ENCODE results near the gene PCDHB9.

DNA sequence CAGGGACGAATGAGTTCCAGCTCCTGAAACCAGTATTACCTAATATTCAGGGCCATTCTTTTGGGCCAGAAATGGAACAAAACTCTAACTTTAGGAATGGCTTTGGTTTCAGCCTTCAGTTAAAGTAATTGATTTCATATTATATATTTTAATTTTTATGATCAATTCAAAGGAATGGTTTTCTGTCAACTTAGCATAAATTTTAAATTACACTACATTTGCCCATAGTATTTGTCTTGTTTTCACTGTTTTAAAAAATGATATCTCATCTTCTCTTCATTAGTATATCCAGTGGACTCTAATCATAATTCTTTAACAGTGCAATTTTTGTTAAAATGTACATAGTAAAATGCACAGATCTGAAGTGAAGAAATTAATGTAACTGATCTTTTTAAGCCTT is 6.6 kb upstream of the PCDHB9 start:
- TF ChIP-seq RARB (CRISPR knock-in tag; IDR thresholded peaks at IDR 0.05) (no peak), SNAI2 (CRISPR knock-in tag; IDR thresholded peaks at IDR 0.05) (no peak), ESRRG (CRISPR knock-in tag; IDR thresholded peaks at IDR 0.05) (no peak), TCF4 (CRISPR knock-in tag; IDR thresholded peaks at IDR 0.05; ENCODE audit: borderline replicate concordance) (no peak), ZNF565 (CRISPR knock-in tag; conservative IDR thresholded peaks at IDR 0.05; ENCODE audit: low read depth) (no peak), PPARA (CRISPR knock-in tag; IDR thresholded peaks at IDR 0.05; ENCODE audit: borderline replicate concordance) (no peak), ZNF8 (CRISPR knock-in tag; IDR thresholded peaks at IDR 0.05) (no peak)
- TF ChIP-seq, protein P1, sequence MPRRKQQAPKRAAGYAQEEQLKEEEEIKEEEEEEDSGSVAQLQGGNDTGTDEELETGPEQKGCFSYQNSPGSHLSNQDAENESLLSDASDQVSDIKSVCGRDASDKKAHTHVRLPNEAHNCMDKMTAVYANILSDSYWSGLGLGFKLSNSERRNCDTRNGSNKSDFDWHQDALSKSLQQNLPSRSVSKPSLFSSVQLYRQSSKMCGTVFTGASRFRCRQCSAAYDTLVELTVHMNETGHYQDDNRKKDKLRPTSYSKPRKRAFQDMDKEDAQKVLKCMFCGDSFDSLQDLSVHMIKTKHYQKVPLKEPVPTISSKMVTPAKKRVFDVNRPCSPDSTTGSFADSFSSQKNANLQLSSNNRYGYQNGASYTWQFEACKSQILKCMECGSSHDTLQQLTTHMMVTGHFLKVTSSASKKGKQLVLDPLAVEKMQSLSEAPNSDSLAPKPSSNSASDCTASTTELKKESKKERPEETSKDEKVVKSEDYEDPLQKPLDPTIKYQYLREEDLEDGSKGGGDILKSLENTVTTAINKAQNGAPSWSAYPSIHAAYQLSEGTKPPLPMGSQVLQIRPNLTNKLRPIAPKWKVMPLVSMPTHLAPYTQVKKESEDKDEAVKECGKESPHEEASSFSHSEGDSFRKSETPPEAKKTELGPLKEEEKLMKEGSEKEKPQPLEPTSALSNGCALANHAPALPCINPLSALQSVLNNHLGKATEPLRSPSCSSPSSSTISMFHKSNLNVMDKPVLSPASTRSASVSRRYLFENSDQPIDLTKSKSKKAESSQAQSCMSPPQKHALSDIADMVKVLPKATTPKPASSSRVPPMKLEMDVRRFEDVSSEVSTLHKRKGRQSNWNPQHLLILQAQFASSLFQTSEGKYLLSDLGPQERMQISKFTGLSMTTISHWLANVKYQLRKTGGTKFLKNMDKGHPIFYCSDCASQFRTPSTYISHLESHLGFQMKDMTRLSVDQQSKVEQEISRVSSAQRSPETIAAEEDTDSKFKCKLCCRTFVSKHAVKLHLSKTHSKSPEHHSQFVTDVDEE (CRISPR knock-in tag; IDR thresholded peaks at IDR 0.05): no peak
- TF ChIP-seq, protein P2, sequence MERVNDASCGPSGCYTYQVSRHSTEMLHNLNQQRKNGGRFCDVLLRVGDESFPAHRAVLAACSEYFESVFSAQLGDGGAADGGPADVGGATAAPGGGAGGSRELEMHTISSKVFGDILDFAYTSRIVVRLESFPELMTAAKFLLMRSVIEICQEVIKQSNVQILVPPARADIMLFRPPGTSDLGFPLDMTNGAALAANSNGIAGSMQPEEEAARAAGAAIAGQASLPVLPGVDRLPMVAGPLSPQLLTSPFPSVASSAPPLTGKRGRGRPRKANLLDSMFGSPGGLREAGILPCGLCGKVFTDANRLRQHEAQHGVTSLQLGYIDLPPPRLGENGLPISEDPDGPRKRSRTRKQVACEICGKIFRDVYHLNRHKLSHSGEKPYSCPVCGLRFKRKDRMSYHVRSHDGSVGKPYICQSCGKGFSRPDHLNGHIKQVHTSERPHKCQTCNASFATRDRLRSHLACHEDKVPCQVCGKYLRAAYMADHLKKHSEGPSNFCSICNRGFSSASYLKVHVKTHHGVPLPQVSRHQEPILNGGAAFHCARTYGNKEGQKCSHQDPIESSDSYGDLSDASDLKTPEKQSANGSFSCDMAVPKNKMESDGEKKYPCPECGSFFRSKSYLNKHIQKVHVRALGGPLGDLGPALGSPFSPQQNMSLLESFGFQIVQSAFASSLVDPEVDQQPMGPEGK (CRISPR knock-in tag; IDR thresholded peaks at IDR 0.05; ENCODE audit: borderline replicate concordance): no peak
